ENCODE results near the gene PACRG.
"Not testable (repeated sequence)": the region's sequence is repeated elsewhere in the genome, so short reads cannot be mapped to it uniquely, and the experiment has no call there.

The PACRG gene

GRCh38 chr6:162941128-162941527 is 213.4 kb downstream of the PACRG start:
- no peak for DNase-seq (ENCODE audit: low read depth in 2 of 2)

- DNase-seq (ENCODE audit: low read depth in 2 of 2), result no peak
Measured at GRCh38 chr6:162942866-162943265, 215.1 kb downstream of the PACRG start.

- DNase-seq (ENCODE audit: low read depth in 2 of 2), result no peak
Measured at GRCh38 chr6:162943369-162943768, 215.6 kb downstream of the PACRG start.

- no peak for DNase-seq (ENCODE audit: low read depth in 2 of 2)
Measured at GRCh38 chr6:162951164-162951743, 223.5 kb downstream of the PACRG start.

GRCh38 chr6:162952423-162952822 is 224.6 kb downstream of the PACRG start:
- no peak for DNase-seq (ENCODE audit: low read depth in 2 of 2)

DNA sequence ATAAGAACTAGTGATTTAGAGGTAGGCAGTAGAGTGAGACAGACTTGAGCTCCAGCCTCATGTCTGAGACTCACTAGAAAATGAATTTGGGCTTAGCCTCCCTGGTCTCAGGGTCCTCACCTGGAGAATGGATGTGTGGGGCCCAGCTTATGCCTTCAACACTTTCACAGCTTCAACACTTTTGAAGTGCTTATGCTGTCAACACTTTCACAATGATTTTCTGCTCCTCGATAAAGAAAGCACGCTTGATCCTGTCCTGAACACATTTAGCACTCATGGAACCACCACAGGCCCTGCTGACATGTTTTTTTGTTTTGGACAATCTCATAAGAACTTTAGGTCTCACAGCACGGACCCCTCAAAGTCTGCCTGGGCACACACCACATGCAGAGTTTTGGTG is 229.3 kb downstream of the PACRG start:
- no peak for DNase-seq (ENCODE audit: low read depth in 2 of 2)

DNA sequence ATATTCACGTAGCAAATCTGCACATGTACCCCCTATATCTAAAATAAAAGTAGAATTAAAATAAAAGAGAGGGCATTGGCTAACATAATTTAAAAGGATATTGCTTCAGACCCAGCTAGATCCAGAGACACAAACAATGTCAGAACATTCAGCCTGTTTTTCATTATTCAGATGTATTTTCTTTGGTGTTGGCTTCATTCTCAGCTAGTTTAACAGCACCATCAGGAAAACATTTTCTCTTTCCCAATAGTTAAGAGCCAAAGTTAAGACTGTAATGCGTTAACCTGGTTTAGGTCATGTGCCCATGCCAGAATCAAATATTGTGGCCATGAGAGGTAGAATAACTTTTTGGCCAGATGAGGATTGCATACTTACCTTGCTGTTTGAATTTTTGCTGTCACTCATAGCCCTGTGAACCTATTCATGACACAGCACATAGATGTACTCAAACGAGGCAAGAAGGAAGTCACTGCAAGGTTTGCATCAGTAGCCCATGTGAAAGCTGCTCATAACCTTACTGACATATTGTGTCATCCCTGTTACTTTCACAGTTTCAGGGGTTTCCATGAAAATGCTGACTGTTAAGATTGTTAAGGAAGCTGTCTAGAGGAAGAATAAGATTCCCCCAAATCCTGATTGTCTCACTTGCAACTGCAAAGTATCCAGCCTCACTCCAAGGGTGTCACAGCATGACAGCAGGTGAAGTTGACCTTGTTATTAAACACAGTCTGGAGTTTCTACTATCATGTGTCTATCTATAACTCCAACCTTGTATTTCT is 233.1 kb downstream of the PACRG start:
- no peak for DNase-seq (ENCODE audit: low read depth in 2 of 2)

DNA sequence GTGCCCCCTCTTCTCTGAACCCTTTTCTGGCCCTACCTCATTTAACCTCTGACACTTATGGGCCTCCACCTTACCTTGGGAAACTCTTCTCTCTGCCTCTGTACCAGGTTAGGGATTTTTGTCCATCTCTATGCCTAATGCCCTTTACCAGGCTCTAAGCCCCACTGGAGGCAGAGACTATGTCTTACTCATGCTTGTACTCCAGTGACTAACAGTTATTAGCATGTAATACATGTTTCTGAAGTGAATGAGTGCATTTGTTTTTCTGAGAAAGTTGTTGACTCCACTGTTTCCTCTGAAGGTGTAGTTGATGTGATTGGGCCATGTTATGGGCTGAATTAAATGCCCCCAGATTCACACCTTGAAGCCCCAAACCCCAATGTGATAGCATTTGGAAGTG is 234.3 kb downstream of the PACRG start:
- no peak for DNase-seq (ENCODE audit: low read depth in 2 of 2)

GRCh38 chr6:162963861-162964260 is 236.1 kb downstream of the PACRG start:
- no peak for DNase-seq (ENCODE audit: low read depth in 2 of 2)

DNA sequence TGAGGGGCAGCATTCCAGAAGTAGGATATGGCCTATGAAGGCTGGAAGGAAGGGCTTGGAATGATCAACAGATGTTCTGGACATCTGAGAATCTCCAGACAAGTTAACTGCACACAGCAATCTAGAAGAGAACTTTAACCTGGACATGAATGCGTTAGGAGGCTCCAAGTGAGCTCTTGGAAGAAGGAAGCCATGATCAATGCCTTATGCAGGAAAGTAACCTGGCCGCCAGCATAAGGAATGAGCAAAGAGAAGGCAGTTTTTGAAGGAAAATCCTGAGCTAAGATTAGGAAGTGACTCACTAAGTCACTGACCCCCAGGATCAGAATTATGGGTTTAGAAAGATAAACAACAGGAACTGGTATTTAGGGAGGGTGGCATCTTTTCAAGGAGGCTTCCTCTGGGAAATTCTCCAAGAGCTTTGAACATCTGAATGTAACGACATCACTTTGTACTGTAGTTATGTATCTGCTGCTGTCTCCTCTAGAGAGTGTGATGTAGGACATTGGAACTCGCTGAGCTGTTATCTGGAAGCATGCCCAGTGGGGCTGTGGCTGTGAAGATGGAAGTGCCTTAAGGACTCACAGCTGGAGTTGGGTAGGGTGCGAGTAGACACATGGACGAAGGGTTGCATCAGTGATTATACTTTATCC is 236.8 kb downstream of the PACRG start:
- DNase-seq (ENCODE audit: low read depth in 2 of 2), result no peak

GRCh38 chr6:162965366-162965765 is 237.6 kb downstream of the PACRG start:
- no peak for DNase-seq (ENCODE audit: low read depth in 2 of 2)

- no peak for DNase-seq (ENCODE audit: low read depth in 2 of 2)
Measured at GRCh38 chr6:162970246-162970645, 242.5 kb downstream of the PACRG start.

GRCh38 chr6:162971356-162971755 is 243.6 kb downstream of the PACRG start:
- DNase-seq (ENCODE audit: low read depth in 2 of 2), result no peak

DNA sequence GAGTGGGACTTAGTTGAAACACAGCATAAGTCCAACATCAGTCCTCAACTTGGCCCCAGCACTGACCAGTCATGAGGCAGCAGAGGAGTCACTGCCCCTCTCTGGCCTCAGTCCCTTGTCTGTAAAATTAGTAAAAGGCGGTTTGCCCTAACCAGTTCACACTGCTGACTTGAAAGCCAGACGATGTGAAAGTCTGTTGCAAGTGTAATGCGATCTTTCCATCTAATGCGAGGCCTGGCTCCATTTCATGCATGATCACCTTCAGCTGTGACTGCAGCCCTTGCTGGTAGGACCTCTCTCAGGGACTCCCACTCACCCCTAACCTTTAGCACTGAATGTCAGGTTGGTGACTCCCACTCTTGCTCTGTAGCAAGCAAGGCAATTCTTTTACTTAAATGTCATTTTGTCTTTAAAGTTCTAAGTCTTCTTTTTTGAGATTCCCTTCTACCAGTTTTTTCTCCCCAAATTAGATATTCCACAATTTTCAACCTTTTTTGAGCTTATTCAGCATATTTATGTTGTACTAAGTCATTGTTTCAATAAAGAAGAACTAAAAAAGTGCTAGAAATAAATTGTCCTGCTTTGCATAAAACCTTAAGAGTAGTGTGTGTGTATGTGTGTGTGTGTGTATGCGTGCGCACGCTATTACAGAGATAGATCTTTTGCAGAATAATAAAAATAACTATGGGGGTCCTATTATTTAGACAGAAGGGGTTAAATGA is 245.5 kb downstream of the PACRG start:
- DNase-seq (ENCODE audit: low read depth in 2 of 2), result no peak

DNA sequence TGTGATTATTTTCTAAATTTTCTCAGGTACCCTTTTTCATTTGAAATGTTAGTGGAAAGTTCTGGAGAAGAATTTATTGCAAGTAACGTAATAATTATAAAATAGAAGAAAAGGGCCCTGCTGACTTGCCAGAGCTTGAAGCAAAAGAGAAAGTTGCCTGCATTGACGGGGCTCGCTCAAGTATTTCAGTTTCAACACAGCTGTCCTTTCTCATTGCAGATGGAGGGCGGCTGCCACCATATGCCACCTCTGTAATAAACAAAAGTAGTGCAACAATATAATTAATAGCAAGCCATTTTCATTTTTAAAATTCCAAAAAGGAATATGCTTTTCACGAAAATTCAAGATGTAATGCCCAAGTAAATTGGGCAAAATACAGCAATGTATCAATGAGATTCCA is 246.2 kb downstream of the PACRG start:
- DNase-seq (ENCODE audit: low read depth in 2 of 2), result no peak

DNA sequence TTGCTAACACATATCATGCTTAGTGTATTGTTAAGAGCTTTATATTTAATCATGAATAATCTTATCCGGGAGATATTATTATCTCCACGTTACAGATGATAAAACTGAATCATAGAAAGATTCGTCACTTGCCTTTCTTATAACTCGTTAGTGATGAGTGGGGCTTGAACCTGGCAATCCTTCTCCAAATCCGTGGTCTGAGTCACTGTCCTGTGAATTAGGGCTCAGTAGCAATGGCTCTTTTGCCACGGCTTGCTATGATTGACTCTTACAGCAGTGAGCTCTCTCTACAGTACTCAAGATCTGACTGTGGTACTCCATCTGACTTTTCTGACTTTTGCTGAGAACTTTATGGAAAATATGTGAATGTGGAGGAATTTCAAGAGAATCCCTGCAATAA is 246.9 kb downstream of the PACRG start:
- DNase-seq (ENCODE audit: low read depth in 2 of 2), result no peak

DNA sequence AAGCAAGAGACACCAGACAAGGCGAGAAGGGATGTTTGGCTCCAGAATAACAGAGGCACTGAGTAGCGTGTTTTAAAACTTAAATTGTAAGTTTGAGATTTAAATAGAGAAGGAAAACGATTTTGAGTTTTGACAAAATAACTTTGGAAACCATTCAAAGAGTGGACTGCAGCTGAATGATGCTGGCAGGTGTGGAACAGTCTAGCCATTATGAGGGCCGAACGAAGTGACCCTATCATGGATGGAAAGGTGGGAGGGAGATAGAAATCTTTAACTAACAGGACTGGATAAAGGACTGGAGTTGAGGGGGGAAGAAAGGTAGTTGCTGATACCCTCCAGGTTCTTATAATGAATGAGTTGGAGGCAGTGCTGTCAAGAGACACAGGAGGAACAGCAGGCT is 248.4 kb downstream of the PACRG start:
- DNase-seq (ENCODE audit: low read depth in 2 of 2), result no peak

DNA sequence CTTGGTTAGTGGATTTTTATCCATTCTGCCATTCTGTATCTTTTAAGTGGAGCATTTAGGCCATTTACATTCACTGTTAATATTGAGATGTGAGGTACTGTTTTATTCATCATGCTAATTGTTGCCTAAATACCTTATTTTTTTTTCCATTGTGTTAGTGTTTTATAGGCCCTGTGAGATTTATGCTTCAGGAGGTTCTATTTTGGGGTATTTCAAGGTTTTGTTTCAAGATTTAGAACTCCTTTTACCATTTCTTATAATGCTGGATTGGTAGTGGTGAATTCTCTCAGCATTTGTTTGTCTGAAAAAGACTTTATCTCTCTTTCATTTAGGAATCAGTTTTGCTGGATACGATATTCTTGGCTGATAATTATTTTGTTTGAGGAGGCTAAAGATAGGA is 255.5 kb downstream of the PACRG start:
- not testable (repeated sequence) for DNase-seq (ENCODE audit: low read depth in 2 of 2)

- no peak for DNase-seq (ENCODE audit: low read depth in 2 of 2)
Measured at GRCh38 chr6:162998777-162999176, 271.0 kb downstream of the PACRG start.

DNA sequence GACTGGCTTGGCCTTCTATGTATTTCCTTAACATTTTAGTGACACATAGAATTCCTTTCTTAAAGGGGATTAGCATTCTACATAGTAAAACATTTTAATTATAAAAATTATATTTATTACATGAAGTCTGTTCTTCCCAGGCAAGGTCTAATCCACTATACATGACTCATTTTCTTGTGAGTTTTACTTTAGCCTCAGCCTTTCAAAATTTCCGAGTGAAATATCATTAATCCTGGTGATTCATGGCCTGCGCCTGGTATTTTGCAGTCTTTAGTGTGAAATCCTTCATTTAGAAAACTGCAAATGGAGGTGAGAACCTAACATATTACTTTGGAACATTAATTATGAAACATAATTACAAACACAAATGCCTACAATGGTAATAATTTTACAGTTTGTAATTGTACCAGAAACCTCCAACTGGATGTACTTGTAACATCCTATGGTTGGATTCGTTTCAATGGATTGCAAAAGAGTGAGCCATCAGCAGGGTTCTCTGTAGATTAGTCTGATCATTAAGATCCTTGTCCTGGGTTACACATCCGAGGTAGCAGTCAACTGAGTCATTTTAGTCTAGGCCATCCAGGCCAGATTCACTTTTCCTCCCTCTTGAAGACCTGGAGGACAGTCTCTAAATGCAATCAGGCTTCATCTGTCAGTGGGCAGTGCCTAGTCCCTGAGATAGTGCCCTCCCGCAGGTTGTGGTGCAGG is 272.0 kb downstream of the PACRG start:
- no peak for DNase-seq (ENCODE audit: low read depth in 2 of 2)

- DNase-seq (ENCODE audit: low read depth in 2 of 2), result no peak
Measured at GRCh38 chr6:163001330-163001729, 273.6 kb downstream of the PACRG start.

- DNase-seq (ENCODE audit: low read depth in 2 of 2), result no peak
Measured at GRCh38 chr6:163008186-163008585, 280.4 kb downstream of the PACRG start.
